K562 (cell line): ENCODE data around the gene ARHGAP9.

ENCODE experiments used
- EGR1 ChIP-seq: fragments of 450-650 bp; conservative IDR thresholded peaks from 2 replicates; pipeline ENCODE4 v1.6.1; 2017; ENCODE audit warnings: mild to moderate bottlenecking
- EP300 ChIP-seq: IDR thresholded peaks from 2 replicates; pipeline ENCODE4 v1.6.1; 2012; ENCODE audit warnings: low read length, improper control_type of control experiment
- JUND ChIP-seq, 2 experiments: IDR thresholded peaks; 2 replicates in 1 of 2; 3 replicates in 1 of 2; pipeline ENCODE4 v1.6.1; 2011; ENCODE audit warnings: borderline replicate concordance in 2 of 2, low read depth in 2 of 2, low read length in 2 of 2, improper control_type of control experiment in 1 of 2, missing biosample characterization in 1 of 2, missing genetic modification characterization in 1 of 2, missing genetic modification reagents in 1 of 2
- KDM4B ChIP-seq, 2 experiments: fragments of 450-650 bp in 1 of 2; sonication (generic) in 1 of 2; IDR thresholded peaks; 2 replicates each; pipeline ENCODE4 v1.6.1; 2016 to 2017; ENCODE audit warnings: borderline replicate concordance in 2 of 2, antibody characterized with exemption in 1 of 2, low read depth in 1 of 2, mild to moderate bottlenecking in 1 of 2
- L3MBTL2 ChIP-seq: fragments of 450-650 bp; IDR thresholded peaks from 2 replicates; pipeline ENCODE4 v1.6.1; 2016; ENCODE audit warnings: mild to moderate bottlenecking, moderate library complexity
- MTF1 ChIP-seq: fragments of 250-450 bp; sonication (Bioruptor Pico); IDR thresholded peaks from 2 replicates; pipeline ENCODE4 v1.9.0; 2021; ENCODE audit warnings: moderate library complexity, mild to moderate bottlenecking, inconsistent platforms, borderline replicate concordance
- NUFIP1 ChIP-seq: fragments of 450-650 bp; IDR thresholded peaks from 2 replicates; pipeline ENCODE4 v1.6.1; 2018; ENCODE audit not compliant: partially characterized antibody
- SP1 ChIP-seq: sonication (generic); formaldehyde crosslinking; IDR thresholded peaks from 2 replicates; pipeline ENCODE4 v1.8.1; 2022; ENCODE audit warnings: mild to moderate bottlenecking, missing genetic modification reagents
- TEAD4 ChIP-seq, 2 experiments: sonication (generic) in 1 of 2; formaldehyde crosslinking in 1 of 2; IDR thresholded peaks; 2 replicates each; pipeline versions ENCODE4 v1.6.1 to v1.8.0; 2012 to 2022; ENCODE audit warnings: borderline replicate concordance in 1 of 2, inconsistent platforms in 1 of 2, low read length in 1 of 2, mild to moderate bottlenecking in 1 of 2, missing genetic modification reagents in 1 of 2
- USF2 ChIP-seq: sonication (generic); formaldehyde crosslinking; IDR thresholded peaks from 2 replicates; pipeline ENCODE4 v1.5.0; 2020; ENCODE audit warnings: missing genetic modification reagents
- ZFP30 ChIP-seq: fragments of 250-450 bp; sonication (Bioruptor Pico); IDR thresholded peaks from 2 replicates; pipeline ENCODE4 v1.8.0; 2022; ENCODE audit warnings: moderate library complexity, mild to moderate bottlenecking, inconsistent platforms, borderline replicate concordance
- ZNF778 ChIP-seq: fragments of 450-650 bp; formaldehyde crosslinking; IDR thresholded peaks from 2 replicates; pipeline ENCODE4 v1.4.0; 2020; ENCODE audit warnings: mild to moderate bottlenecking, moderate library complexity
- TF ChIP-seq, protein P1 (sequence below), 3 experiments: IDR thresholded peaks in 2 of 3; conservative IDR thresholded peaks in 1 of 3; 2 replicates each; pipeline ENCODE4 v1.5.1; 2011 to 2012; ENCODE audit warnings: low read length in 3 of 3, mild to moderate bottlenecking in 3 of 3, control low read depth in 2 of 3, improper control_type of control experiment in 1 of 3, inconsistent platforms in 1 of 3, low read depth in 1 of 3, mixed read lengths in 1 of 3, moderate library complexity in 1 of 3; ENCODE audit not compliant: insufficient read depth in 2 of 3

GRCh38 chr12:57479043-57479375, 657 bp downstream of the ARHGAP9 start:
- TF ChIP-seq TEAD4 (IDR thresholded peaks at IDR 0.05; ENCODE audit: low read length) (no peak), TEAD4 (CRISPR knock-in tag; IDR thresholded peaks at IDR 0.05; ENCODE audit: borderline replicate concordance) (no peak), USF2 (no peak), NUFIP1 (no peak), EP300 (no peak), MTF1 (no peak), EGR1 (no peak), JUND (IDR thresholded peaks at IDR 0.05; ENCODE audit: borderline replicate concordance, low read depth, low read length) (no peak), JUND (tag; IDR thresholded peaks at IDR 0.05; ENCODE audit: borderline replicate concordance, low read depth, low read length) (no peak), KDM4B (IDR thresholded peaks at IDR 0.05; ENCODE audit: borderline replicate concordance in 2 of 2, low read depth in 1 of 2) (no peak), L3MBTL2 (no peak), SP1 (CRISPR knock-in tag) (no peak), ZFP30 (CRISPR knock-in tag) (no peak), ZNF778 (CRISPR knock-in tag) (no peak)
- TF ChIP-seq, protein P1, sequence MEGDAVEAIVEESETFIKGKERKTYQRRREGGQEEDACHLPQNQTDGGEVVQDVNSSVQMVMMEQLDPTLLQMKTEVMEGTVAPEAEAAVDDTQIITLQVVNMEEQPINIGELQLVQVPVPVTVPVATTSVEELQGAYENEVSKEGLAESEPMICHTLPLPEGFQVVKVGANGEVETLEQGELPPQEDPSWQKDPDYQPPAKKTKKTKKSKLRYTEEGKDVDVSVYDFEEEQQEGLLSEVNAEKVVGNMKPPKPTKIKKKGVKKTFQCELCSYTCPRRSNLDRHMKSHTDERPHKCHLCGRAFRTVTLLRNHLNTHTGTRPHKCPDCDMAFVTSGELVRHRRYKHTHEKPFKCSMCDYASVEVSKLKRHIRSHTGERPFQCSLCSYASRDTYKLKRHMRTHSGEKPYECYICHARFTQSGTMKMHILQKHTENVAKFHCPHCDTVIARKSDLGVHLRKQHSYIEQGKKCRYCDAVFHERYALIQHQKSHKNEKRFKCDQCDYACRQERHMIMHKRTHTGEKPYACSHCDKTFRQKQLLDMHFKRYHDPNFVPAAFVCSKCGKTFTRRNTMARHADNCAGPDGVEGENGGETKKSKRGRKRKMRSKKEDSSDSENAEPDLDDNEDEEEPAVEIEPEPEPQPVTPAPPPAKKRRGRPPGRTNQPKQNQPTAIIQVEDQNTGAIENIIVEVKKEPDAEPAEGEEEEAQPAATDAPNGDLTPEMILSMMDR (IDR thresholded peaks at IDR 0.05 in 2 of 3, conservative IDR thresholded peaks at IDR 0.05 in 1 of 3; ENCODE audit: insufficient read depth in 2 of 3, low read depth in 1 of 3, low read length in 3 of 3) = no peak
